GM19455 (cell line): ENCODE results near the gene PTPRN2.

ENCODE experiments used
- ATAC-seq: cut with Tn5 transposase; IDR thresholded peaks from one replicate; pipeline ENCODE4 v1.9.1; 2021; ENCODE audit not compliant: unreplicated experiment

Gene PTPRN2

GRCh38 chr7:158246960-158247673, 340.5 kb downstream of the PTPRN2 start:
- ATAC-seq: no peak

DNA sequence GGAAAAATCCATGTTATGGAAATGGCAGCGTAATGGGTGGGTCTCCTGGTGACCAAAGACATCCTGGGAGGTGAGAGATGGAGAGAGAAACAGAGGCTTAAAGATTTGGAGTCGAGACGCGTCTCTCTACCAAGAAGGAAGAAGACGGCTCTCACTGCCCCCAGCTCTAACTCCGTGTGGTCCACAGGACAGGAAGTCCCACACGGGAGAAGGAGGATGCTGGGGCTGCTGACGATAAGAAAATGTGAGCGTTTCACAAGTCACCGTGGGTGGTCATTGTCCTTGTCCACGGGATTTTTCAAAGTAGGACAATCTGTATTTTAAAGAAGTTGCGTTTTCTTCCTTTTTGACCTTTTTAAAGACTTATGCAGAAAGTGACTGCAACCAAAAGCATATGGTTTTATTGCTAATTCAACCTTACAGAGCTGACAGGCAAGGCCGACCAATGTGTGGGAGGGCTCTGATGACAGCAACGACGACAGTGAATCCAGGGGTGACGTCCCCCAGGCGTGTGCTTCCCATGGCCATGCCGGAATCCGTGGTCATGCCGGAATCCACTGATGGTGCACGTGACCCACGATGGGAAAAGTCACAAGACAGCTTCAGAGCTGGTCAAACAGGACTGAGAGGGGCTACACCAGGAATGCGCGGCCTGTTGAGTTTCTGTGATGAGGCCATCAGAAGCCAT, 341.2 kb downstream of the PTPRN2 start:
- ATAC-seq: no peak

DNA sequence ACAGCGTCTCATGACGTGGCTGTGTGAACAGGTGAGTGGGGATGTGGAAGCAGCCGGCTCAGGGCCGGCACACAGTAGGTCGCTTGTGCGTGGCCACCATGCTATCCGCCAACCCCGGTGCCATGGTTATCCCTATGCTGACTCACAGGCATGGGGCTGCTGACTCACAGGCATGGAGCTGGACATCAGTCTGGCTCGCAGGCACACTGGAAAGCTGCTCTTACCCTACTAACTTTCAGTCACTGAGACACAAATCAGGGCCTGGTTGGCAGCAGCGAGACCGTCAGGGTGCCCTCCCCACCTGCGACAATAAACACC, 341.9 kb downstream of the PTPRN2 start:
- no peak for ATAC-seq

DNA sequence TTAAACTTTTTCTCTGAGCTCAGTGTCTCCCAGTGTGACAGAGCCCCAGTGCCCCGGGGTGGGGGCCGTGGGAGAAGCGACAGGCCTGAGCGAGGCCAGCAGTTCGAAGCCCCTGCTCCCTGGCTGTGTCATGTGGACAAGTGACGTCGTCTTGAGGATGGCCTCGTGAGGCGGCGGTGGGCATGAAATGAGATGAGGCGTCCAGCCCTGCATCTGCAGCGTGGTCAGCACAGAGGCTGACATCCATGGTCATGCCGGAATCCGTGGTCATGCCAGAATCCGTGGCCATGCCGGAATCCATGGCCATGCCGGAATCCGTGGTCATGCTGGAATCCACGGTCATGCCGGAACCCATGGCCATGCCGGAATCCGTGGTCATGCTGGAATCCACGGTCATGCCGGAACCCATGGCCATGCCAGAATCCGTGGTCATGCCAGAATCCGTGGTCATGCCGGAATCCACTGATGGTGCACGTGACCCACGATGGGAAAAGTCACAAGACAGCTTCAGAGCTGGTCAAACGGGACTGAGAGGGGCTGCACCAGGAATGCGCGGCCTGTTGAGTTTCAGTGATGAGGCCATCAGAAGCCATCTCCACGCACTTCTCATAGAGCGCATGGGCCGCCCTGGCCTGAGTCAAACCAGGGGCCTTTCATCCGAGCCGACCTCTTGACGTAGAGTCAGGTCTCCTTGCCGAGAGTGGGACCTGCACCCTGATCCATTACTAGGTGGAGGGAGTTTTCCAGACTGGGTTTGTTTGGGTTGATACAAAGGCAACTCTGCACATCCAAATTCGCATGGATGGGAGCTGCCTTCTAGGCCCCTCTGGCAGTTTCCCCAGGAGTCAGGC, 342.5 kb downstream of the PTPRN2 start:
- ATAC-seq: no peak

GRCh38 chr7:158244430-158244829, 343.2 kb downstream of the PTPRN2 start:
- no peak for ATAC-seq

GRCh38 chr7:158241919-158242318, 345.7 kb downstream of the PTPRN2 start:
- ATAC-seq: no peak

DNA sequence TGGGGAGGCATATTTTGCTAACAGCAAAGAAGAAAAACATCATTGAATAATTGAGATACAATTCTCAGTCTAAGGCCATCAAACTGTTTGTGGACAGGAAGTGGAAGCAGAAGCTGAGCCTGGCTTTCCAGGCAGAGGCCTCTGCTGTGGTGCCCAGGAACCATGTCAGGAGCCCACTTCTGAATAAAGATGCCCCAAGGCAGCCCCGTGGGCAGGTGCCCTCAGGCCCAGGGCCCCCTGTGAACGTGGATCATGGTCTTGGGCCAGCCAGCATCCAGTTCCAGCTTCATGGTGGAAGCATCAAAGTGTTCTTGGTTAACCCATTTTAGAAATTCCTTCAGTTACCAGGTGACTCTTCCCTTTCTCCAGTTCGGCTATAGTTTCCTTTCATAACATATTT, 346.8 kb downstream of the PTPRN2 start:
- ATAC-seq: no peak

DNA sequence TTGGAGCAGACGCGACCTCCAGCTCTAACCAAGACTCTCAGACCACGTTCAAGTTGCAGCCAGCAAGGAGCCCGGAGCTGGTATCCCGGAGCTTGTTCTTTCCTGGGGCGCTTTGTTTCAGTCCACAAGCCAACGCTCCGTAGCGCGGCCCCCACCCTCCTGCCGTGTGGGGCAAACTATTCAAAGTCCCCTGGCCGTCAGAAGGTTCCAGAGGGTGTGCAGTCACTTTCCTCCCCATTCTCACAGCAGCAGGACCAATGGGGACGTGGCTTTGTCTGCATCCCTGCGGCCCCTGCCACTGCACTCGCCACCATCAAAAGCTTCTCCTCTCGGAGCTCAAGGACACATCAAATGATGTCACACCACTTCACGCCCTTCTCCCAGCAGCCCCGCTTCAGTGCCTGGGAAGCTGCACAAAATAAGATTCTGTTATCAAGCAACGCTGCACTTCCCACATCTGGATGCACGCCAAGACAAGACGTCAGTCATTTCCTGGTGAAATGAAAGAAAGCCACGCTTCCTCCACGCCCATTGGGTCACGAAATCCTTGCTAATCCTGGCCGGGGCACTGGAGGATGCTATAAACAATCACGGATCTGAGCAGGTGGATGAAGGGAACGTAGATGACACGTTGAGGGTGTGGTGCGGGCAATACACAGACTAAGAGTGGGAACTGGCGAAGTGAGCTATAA, 348.2 kb downstream of the PTPRN2 start:
- ATAC-seq: no peak

DNA sequence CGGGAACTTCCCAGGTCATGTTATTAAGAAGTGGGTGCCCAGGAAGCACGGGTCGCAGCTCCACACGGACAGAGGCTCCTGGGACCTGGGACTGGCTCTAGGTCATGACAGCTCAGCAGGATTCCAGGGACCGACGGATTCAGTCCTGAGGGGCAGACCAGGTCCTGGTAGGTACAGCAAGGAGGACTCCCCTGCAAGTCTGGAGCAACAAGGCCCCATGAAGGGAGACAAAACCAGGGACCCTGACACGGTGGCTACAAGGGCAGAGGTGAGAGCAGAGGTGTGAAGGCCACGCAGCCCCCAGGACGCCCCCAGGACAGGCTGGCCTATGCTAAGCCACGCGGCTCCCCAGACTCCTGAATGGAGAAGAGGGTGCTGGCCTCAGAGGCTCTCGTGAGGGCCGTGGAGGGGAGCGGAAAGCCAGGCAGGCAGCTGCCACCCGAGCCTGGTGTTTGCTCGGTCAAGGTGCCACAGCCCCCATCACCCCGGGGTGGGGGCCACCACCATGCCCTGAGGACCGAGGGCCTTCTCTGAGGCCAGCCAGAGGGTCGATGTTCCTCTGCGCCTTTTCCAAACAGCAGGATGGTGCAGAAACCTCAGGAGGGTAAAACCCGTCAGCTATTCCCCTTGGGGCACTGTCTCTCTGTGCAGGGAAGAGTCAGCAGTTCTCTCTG, 348.9 kb downstream of the PTPRN2 start:
- no peak for ATAC-seq

DNA sequence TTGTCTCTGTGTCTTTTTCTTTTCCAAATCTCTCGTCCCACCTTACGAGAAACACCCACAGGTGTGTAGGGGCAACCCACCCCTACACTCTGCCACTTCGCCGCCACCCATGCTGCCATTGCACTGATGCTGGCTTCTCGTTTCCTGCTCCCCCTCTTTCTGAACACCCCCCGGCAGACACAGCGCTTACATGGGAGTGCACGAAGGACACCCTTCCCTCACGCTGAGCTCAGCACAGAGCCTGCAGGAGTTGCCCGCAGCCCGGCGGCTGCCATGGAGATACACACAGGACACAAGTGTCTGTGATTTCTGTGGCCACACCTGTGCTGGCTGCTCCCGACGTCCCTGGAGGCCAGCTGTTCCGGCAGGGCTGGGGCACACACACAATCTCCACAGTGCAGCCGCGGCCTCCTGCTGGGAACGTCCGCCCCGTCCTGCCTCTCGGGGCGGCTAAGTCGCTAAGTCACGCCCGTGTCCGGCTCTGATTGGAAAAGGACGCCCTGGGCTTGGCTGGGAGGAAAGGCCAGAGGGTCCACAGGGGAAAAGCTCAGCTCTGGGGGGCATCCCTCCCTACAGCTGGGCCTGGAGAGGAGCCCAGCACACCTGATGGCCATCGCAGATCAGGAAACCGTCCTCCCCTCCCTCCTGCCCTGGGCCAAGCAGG, 349.8 kb downstream of the PTPRN2 start:
- ATAC-seq: no peak

DNA sequence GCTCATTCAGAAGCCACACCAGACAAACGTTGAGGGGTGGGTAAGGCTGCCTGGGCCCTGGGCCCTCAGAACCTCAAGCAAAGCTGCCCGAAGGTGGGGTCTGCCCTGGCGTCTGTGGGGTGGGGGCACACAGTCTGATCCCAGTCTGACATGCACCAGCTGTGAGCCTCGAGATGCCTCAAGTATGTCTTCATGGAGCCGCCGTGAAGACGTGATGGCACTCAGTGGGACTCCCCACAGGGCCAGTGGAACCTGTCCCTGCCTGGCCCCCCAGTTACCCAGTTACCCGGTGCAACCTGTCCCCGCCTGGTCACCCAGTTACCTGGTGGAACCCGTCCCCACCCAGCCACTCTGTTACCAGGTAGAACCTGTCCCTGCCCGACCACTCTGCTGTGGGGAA, 351.2 kb downstream of the PTPRN2 start:
- ATAC-seq: no peak

GRCh38 chr7:158235862-158236261, 351.8 kb downstream of the PTPRN2 start:
- no peak for ATAC-seq

- ATAC-seq: no peak
Measured at GRCh38 chr7:158229945-158230344, 357.7 kb downstream of the PTPRN2 start.

- no peak for ATAC-seq
Measured at GRCh38 chr7:158228986-158229385, 358.6 kb downstream of the PTPRN2 start.

- no peak for ATAC-seq
Measured at GRCh38 chr7:158228131-158228530, 359.5 kb downstream of the PTPRN2 start.

DNA sequence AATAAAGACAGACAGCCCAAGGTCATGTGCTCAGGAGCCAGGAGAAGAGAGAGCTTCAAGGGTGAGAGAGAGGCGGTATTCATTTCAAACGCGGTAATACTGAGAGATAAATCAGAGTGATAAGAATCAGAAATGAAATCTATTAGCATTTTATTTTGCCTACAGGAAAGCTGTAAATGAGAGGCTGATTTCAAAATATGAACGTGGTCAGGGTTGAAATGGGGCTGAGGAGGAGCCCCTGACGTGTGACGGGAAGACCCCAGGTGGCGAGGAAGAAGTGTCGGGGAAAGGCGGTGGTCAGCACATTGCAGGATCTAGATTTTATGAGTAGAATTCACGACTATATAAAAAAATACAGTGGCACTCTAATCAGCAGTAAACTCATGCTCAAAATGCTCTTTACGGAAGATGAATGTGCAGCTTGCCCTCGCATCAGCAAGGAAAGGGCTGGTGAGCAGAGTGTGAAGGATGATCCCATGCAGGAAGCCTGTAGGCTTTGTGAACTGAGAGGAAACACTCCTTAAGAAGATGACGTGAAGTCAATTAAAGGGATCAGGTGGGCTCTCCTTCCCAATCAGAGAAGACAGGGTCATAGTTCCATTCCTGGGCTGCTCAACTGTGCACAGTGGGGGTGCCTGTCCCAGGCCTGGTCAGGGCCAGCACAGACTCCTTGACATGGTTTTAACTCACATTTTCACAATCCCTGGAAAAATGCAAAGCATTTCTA, 360.2 kb downstream of the PTPRN2 start:
- no peak for ATAC-seq

- no peak for ATAC-seq
Measured at GRCh38 chr7:158216198-158216597, 371.4 kb downstream of the PTPRN2 start.

DNA sequence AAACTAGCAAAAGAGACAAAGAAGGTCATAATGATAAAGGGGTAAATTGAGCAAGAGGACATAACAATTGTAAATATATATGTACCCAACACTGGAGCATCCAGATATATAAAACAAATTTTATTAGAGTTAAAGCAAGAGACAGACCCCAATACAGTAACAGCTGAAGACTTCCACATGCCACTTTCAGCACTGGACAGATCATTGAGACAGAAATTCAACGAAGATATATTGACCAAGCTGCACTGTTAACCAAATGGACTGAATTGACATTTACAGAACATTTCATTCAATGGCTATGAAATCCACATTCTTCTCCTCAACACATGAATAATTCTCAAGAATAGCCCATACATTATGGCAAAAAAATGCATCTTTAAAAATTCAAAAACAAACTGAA, 378.2 kb downstream of the PTPRN2 start:
- no peak for ATAC-seq

DNA sequence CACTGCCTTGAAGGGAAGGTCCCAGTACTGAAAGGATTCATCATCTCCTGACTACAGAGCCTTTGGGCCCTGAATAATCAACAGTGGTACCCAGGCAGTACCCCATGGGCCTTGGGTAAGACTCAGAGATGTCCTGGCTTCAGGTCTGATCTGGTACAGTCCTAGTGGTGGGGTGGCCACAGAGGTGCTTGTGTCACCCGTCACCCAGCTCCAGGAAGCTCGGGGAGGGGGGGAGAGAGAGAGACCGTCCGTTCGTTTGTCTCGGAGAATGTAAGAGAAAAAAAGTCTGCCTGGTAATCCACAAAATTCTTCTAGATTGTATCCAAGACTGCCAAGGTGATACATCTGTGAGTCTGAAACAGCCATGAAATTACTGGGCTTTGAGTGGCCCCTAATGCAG, 381.3 kb downstream of the PTPRN2 start:
- ATAC-seq: no peak

- ATAC-seq: no peak
Measured at GRCh38 chr7:158204453-158204852, 383.2 kb downstream of the PTPRN2 start.
